Left ventricle myocardium superior (tissue), 1 donor: ENCODE data around the gene PPP1R13L. TPM values are rescaled to one million over a fixed set of nuclear protein-coding genes. Genes with fewer than 3 reads are reported as not detected.

Experiments
- ATAC-seq: fragments of 200-7000 bp; cut with Tn5 transposase; one replicate; pipeline ENCODE4 v1.9.1; 2020; ENCODE audit warnings: mild to moderate bottlenecking, moderate library complexity
- DNase-seq: peaks from one replicate; pipeline ENCODE4 v3.0.0-alpha.2; 2020
- intact Hi-C: fragments of 100-400 bp; cut with micrococcal nuclease; formaldehyde crosslinking; loops from one replicate; pipeline ENCODE4 v1.11.0; 2022
- total RNA-seq: library from RNA; stranded (reverse); fragmentation: NEBNext Ultra II Directional; extraction: Animal tissue kit (Norgen Biotek cat#: 25700); gene quantifications from one replicate; pipeline ENCODE4 v1.2.1, GENCODE V29; 2021
- donor health status: DM: no; HTN: yes; CAD: no; lungs with severe emphysema.

PPP1R13L gene
- total RNA-seq, 1 donor from 2014 or later = 222 TPM

DNA sequence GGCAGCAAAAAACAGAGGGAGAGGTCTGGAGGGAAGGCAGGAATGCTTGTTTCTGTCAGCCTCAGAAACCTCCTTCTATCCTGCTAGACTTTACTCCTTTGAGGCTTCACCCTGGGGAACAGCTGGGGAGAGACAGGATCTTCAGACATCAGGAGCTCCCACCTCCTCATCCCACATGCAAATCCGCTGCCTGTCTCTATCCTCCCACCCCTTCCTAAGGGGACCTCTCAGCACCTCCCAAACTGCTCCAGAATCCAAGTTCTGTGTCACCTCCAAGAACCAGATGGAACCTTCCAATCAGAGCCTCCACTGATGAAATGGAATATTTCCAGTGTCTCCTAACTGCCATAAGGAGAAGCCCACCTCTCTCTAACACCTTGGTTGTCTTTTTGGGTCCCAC, 24.8 kb downstream of the PPP1R13L start:
- DNase-seq (no peak), ATAC-seq (no peak)
- intact Hi-C loops = no loop called here

- intact Hi-C loops = no loop called here
- DNase-seq (peak; percentile 48), ATAC-seq (peak; percentile 73)
Measured at GRCh38 chr19:45376045-45376724, 28.7 kb downstream of the PPP1R13L start.

- ATAC-seq (peak; percentile 98), DNase-seq (peak; percentile 98)
- intact Hi-C loops = no loop called here
Measured at GRCh38 chr19:45370410-45371204, 34.3 kb downstream of the PPP1R13L start, which contains the start of gene ERCC2. TSS of gene ERCC2 (minus strand) at chr19:45370573. CDS start at chr19:45370540, 33 bp downstream.

GRCh38 chr19:45368737-45369340, 36.0 kb downstream of the PPP1R13L start:
- intact Hi-C loops = no loop called here
- DNase-seq (no peak), ATAC-seq (no peak)

DNA sequence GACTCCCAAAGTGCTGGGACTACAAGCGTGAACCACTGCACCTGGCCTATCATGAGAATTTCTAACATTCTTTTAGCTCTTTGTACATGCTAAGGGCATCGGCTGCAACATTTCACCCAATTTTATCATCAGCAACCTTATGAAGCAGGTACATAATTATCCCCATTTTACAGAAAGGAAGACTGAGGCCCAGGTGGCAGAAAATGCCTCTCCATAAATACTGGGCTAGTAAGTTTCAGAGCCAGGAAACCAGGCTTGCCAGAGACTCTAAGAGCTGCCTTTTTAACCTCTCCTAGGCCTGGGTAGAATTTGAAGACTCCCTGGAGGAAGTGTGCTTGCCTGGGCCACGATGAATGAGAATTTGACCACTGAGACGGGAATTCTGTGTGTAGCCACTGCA, 36.7 kb downstream of the PPP1R13L start:
- DNase-seq (no peak), ATAC-seq (no peak)
- intact Hi-C loops = no loop called here

DNA sequence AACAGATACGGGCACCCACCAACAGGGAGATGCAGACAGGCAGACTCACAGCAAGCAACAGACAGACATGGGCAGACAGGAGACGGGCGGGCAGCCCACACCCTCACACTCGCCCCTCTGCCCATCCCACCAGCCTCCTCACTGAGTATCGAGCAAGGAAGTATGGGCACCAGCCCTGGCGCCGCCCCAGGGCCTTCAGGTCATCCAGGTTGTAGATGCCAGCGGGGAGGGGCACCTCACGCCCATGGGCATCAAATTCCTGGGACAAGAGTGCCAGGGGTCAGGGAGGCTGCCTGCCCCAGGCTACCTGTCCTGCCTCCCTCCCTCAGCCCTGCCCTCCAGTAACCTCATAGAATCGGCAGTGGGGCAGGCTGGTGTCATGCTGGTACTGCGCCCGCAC, 40.2 kb downstream of the PPP1R13L start:
- no peak for ATAC-seq
- intact Hi-C loops = no loop called here
- DNase-seq = no peak

DNA sequence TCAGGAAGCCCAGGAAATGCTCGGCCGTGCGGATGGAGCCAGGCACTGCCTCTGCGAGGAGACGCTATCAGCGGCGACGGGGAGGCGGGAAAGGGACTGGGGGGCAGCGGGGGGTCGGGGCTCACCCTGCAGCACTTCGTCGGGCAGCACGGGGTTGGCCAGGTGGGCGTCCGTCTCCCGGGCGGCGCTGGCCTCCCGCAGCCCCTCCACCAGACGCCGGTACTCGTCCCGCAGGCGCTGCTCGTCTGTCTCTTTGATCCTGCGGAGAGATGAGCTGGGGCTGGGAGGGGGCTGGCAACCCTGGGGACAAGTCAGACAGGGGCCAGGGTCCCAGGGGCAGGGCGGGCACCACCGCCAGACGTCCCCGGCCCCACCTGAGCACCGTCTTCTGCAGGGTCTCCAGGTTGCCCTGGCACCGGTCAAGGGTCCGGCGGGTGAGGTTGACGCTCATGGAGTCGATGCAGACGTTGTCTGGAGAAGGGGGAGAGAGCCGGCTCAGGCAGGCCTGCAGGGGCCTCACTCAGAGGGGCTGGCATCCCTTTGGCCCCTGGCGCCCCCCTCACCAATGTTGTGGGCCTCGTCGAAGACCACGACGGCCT, 40.9 kb downstream of the PPP1R13L start:
- DNase-seq (no peak), ATAC-seq (no peak)
- intact Hi-C loops = no loop called here

DNA sequence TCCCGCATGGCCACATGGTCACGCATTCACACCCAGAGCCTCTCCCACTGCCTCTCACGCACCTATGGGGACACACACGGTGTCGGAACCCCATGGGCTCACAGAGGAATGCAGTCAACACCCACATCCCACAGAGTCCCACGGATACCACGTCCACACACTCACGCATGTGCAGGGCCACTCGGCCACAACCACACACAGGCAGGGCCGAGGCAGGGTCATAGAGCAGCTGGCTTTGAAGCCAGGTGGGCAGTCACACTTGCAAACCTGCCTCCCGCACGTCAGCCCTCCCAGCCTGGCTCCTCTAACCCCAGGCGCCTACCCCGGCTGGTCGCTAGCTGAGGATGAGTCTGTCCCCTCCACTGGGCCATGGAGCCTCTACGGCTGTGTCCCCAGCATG, 42.6 kb downstream of the PPP1R13L start:
- DNase-seq (no peak), ATAC-seq (no peak)
- intact Hi-C loops = no loop called here

- DNase-seq (no peak), ATAC-seq (no peak)
- intact Hi-C loops = no loop called here
Measured at GRCh38 chr19:45361608-45362007, 43.3 kb downstream of the PPP1R13L start.

- ATAC-seq = no peak
- intact Hi-C loops = no loop called here
- DNase-seq = no peak
Measured at GRCh38 chr19:45358213-45358792, 46.6 kb downstream of the PPP1R13L start.

GRCh38 chr19:45357445-45357783, 47.5 kb downstream of the PPP1R13L start:
- intact Hi-C loops = no loop called here
- DNase-seq = no peak
- no peak for ATAC-seq

DNA sequence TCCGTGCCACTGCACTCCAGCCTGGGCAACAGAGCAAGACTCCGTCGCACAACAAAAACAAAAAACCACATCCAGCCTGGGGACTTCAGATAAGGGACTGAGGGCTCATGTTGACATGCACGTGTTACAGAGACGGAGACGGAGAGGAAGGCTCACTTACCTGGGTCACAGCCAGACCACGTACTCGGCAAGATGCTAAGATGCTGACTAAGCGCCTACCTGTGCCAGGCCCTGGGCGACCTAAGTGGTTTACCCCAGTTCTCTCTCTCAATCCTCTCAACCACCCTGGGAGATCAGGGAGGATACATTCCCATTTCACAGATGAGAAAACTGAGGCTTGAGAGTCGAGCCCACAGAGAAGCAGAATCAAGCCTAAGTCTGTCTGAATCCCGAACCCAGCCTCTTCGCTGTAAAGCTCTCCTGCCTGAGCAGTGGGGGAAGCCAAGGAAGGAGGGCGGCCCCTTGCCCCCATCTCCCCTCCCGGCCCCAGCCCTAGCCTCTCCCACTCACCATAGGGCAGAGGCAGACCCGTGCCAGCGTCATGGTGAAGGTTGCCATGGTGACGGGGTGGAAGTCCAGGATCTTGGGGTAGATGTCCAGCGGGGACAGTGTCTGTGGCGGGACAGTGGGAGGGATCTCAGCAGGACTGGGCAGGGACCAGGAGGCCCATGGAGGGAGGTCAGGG, 48.0 kb downstream of the PPP1R13L start:
- DNase-seq (no peak), ATAC-seq (no peak)
- intact Hi-C loops = no loop called here

- DNase-seq (no peak), ATAC-seq (no peak)
- intact Hi-C loops = no loop called here
Measured at GRCh38 chr19:45355910-45356309, 49.0 kb downstream of the PPP1R13L start.

DNA sequence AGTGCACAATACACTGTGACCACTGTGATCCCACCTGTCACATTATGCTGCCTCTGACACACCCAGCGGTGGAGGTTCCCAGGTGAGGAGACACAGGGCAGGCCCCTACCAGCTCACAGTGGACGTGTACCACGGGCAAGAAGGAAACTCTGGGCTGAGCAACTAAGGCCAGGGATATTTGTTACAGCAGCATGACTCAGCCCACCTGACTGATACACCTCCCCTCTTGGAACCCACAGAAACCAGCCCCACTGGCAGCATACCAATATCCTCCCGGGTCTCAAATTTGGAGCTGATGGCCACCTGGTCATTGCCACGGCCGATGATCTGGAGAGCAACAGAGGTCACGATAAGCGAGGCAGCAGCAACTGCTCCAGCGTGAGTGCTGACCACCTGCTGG, 49.5 kb downstream of the PPP1R13L start:
- no peak for ATAC-seq
- intact Hi-C loops = no loop called here
- DNase-seq = no peak

DNA sequence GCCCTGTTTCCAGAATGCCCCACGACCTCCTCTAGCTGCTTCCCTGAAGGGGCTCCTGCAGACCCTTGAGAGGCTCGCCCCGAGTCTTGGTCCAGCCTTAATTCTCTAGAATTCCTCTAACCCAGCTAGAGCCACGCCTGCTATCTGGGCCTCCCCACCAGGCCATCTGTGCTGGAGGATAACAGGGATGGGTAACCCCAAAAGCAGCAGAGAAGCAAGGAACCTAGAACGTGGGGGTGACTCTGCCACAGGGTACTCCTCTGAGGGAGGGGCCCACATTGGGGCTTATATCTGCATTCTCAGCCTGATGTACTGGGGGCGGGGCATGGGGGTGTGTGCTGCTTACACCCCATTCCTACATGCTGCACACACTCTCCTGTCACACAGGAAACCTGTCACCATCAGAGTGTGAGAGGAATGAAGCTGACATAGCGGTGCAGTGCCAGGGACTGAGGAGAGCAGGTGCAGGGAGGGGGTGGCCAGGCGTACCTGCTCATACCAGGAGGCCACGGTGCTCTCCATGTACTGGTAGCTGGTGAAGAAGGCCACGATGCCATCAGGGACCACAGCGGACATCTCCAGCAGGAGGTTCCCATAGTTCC, 50.5 kb downstream of the PPP1R13L start:
- no peak for ATAC-seq
- DNase-seq = no peak
- intact Hi-C loops = no loop called here

GRCh38 chr19:45352914-45353796, 51.7 kb downstream of the PPP1R13L start:
- intact Hi-C loops = no loop called here
- no peak for ATAC-seq
- no peak for DNase-seq

DNA sequence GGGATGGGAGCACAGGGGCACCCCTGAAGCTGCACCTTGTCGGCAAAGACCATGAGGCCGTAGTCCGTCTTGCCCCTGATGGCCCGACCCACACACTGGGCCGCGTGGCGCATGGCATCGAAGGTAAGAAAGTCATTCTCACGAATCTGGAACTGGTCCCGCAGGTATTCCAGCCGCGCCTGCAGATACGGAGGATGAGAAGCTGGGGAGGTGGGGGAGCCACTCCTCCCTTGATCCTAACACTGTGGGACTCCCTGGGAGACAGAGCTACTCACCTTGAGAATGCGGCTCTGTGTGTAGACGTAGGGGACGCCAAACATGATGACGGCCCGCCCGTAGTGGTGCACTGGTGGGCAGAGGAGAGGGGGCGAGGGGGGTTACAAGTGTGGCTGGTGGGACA, 52.4 kb downstream of the PPP1R13L start:
- ATAC-seq = no peak
- no peak for DNase-seq
- intact Hi-C loops = no loop called here

DNA sequence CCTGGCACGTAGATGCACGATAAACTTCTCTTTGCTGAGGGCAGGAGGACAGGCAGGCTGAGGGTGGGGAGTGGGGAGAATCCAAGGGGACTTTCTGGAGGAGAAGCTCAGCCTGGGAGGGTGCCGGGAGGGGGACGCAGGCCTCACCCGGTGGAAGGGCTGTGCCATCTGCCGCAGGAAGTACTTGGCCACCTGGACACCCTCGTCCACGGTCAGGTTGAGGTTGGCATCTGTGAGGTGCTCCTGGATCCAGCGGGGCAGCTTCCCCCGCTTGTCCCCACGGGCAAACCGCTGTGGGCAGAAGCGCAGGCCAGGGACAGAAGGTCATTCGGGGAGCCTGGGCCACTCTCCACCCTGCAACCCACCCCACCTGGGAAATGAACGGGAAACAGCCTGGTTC, 52.8 kb downstream of the PPP1R13L start:
- DNase-seq = no peak
- intact Hi-C loops = no loop called here
- no peak for ATAC-seq
